WERI-Rb-1 (cell line): ENCODE measurements around the gene DPY19L1.
"Not testable (repeated sequence)": the region's sequence is repeated elsewhere in the genome, so short reads cannot be mapped to it uniquely, and the experiment has no call there.

Source experiments
- DNase-seq: peaks from one replicate; pipeline ENCODE4 v3.0.0-alpha.2; 2020
- H3K27ac ChIP-seq: fragments of 250-450 bp; sonication (Bioruptor Pico); 2 replicates; pipeline ENCODE4 v1.5.1; 2020; ENCODE audit warnings: mild to moderate bottlenecking, moderate library complexity
- H3K27me3 ChIP-seq: fragments of 250-450 bp; sonication (Bioruptor Pico); 2 replicates; pipeline ENCODE4 v1.5.1; 2021; ENCODE audit warnings: mild to moderate bottlenecking, low read depth, moderate library complexity; ENCODE audit not compliant: insufficient read depth, severe bottlenecking
- H3K36me3 ChIP-seq: fragments of 250-450 bp; sonication (Bioruptor Pico); 2 replicates; pipeline ENCODE4 v1.5.1; 2020; ENCODE audit warnings: mild to moderate bottlenecking, moderate library complexity
- H3K4me3 ChIP-seq: 2 replicates; pipeline ENCODE4 v1.5.1; 2011; ENCODE audit warnings: low read depth, mild to moderate bottlenecking, control low read depth, low read length
- H3K9me3 ChIP-seq: fragments of 250-450 bp; sonication (Bioruptor Pico); 2 replicates; pipeline ENCODE4 v1.5.1; 2021; ENCODE audit warnings: mild to moderate bottlenecking, moderate library complexity; ENCODE audit not compliant: severe bottlenecking
- CTCF ChIP-seq: IDR thresholded peaks from 2 replicates; pipeline ENCODE4 v1.5.1; 2011; ENCODE audit warnings: low read depth, mild to moderate bottlenecking, control low read depth, inconsistent platforms, low read length

The DPY19L1 gene

GRCh38 chr7:34982371-34983019, 54.8 kb downstream of the DPY19L1 start:
- H3K36me3 ChIP-seq: no peaks in the 10 kb centered on the region
- no peak for TF ChIP-seq CTCF
- H3K27me3 ChIP-seq: no peaks in the 10 kb centered on the region
- no peak for DNase-seq
- no peaks in the 10 kb centered on the region for H3K9me3 ChIP-seq
- no peak overlapping the region for H3K4me3 ChIP-seq
- H3K27ac ChIP-seq: no peak overlapping the region

DNA sequence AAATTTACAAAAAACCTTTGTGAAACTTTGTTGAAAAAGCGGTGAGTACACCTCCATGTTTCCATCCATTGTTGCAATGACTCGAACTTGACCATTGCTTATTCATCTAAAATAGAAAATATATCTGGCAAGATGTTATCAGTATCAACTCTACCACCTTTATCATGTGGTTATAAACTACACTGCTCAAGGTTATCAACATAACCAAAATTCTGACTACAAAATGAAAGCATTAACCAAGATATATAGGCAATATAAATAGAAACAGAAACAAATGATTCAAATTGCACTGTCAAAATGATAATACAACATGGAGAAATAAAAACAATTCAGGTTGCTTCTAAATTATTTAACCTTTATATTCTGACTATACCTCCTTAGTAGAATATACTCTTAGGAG, 58.2 kb downstream of the DPY19L1 start:
- not testable (repeated sequence) for H3K4me3 ChIP-seq, H3K27me3 ChIP-seq, H3K27ac ChIP-seq, H3K9me3 ChIP-seq, DNase-seq, H3K36me3 ChIP-seq

DNA sequence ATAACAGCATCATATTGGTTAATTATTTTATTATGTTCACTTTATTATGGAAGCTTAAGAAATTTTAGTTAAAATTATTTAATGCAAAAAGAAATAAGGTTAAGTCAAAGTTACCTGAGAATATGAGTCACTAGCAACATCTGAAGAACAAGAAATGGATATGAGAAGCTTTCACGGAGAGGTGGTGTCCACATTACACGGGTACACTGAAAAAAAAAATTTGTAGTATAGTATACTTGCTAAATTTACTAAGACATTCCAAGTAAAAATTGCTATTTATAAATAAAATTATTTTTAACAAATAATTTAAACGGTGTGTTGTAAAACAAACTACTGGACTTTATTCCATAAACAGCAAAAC, 63.9 kb downstream of the DPY19L1 start:
- H3K4me3 ChIP-seq: no peak overlapping the region
- H3K27me3 ChIP-seq: no peaks in the 10 kb centered on the region
- H3K9me3 ChIP-seq: no peaks in the 10 kb centered on the region
- H3K36me3 ChIP-seq: no peaks in the 10 kb centered on the region
- DNase-seq: no peak
- TF ChIP-seq CTCF: no peak
- no peak overlapping the region for H3K27ac ChIP-seq

DNA sequence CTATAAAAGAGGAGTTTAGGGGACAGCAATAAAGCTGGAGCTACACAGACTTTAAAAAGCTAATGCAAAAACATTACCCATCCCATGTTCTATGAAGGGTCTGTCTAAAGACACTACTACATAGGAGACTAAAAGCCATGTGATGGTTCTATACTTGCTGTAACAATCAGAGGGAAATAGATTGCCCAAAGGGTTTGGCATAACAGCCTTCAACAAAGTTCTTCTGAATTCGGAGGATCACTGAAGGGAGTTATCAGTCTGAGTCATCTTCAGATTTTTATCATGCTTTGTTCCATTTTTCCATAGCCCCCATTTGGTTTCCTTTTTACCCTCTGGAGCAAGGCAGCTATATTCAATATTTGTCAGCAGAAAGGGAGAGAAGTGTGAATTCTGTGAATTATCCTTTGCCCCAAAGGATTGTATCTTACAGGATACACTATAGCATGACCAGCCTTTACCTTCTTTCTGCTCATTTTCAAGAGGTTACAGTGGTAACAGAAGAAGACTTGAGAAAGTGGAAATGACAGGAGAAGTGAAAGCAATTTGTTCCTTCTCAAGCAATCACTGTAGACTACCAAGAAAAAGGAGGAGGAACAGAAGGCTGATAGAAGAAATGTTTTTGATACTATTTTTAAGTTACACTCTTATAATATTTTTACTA, 64.4 kb downstream of the DPY19L1 start:
- H3K27ac ChIP-seq, DNase-seq, H3K4me3 ChIP-seq, H3K9me3 ChIP-seq, H3K36me3 ChIP-seq, H3K27me3 ChIP-seq: not testable (repeated sequence)

DNA sequence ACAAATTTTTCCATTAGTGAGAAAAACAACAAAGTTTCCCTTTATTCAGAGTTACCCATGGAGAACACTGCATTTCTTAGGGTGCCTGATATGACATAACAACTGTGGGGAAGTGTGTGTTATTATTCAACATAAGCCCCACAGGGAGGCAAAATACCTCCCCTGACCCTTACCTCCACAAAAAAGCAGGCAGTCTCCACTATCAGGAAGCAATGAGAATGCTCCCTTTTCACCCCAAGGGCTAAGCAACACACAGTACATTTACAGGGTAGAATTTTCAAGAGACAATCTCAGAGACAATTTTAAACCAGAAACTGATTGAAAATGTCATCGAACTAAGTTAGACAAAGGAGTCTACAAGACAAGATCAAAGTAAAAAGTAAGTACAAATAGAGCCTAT, 69.5 kb downstream of the DPY19L1 start:
- not testable (repeated sequence) for H3K27me3 ChIP-seq, H3K36me3 ChIP-seq, H3K9me3 ChIP-seq, H3K4me3 ChIP-seq, DNase-seq, H3K27ac ChIP-seq

GRCh38 chr7:34966504-34966903, 70.8 kb downstream of the DPY19L1 start:
- H3K4me3 ChIP-seq, H3K36me3 ChIP-seq, H3K27ac ChIP-seq, DNase-seq, H3K27me3 ChIP-seq, H3K9me3 ChIP-seq: not testable (repeated sequence)

DNA sequence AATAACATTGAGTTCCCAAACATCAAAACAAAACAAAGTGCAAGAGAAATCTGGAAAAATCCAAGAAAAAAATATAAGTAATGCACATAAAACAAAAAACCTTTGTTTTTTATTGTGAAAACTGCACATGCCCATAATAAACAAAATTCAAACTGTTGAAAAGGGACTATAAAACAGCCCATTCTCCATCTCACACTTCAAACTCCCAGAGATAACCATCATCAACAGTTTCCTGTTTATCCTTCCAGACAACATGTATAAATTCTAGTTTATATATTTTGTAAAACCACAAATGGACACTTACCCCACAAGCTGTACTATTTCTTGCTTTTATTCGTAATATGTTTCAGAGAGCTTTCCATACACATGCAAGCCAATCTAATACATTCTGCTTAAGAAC, 79.3 kb downstream of the DPY19L1 start:
- Histone ChIP-seq H3K9me3 (no peaks in the 10 kb centered on the region), H3K27me3 (no peaks in the 10 kb centered on the region), H3K27ac (no peak overlapping the region), H3K4me3 (no peak overlapping the region), H3K36me3 (no peaks in the 10 kb centered on the region)
- no peak for DNase-seq
- no peak for TF ChIP-seq CTCF

GRCh38 chr7:34952822-34953221, 84.5 kb downstream of the DPY19L1 start:
- no peaks in the 10 kb centered on the region for H3K9me3 ChIP-seq
- no peaks in the 10 kb centered on the region for H3K27me3 ChIP-seq
- no peak overlapping the region for H3K27ac ChIP-seq
- TF ChIP-seq CTCF: no peak
- no peak overlapping the region for H3K4me3 ChIP-seq
- H3K36me3 ChIP-seq: no peaks in the 10 kb centered on the region
- no peak for DNase-seq
